ENCODE results near the gene MSI2. TPM values are rescaled to one million over a fixed set of nuclear protein-coding genes. Genes with fewer than 3 reads are reported as not detected.

Gene MSI2
- total RNA-seq, 2 experiments from 2014 or later, result 131 to 164 TPM

DNA sequence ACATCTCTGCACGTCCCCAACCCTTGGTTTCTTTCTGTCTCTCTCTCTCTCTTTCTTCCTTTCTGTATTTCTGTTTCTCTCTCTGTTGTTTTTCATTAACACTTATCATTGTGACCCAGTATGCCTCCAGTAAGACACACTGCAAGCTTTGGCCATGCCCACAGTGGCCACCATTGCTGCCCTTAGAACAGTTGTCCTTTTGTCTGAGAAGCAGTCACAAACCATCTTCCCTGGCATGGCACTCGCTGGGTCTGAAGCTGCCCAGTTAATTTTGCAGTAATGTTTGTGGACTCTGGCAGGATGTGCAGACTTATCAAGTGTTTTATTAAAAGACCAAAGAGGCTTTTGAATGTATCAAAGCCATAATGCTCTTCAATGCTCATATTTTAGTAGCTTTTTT, 146.9 kb downstream of the MSI2 start:
- Histone ChIP-seq H3K4me2 (ENCODE audit: low read length) (no peak overlapping the region), H3K79me2 (ENCODE audit: insufficient read depth, low read depth, low read length) (no peaks in the 10 kb centered on the region; the same call in 1 of the 2 replicates), H3K4me3 (ENCODE audit: low read depth, low read length, poor library complexity, severe bottlenecking) (no peak overlapping the region), H3K4me1 (ENCODE audit: insufficient read depth, low read length, poor library complexity, severe bottlenecking) (peaks cover 66% of the 10 kb centered on the region), H3K27ac (ENCODE audit: low read depth, low read length, poor library complexity, severe bottlenecking) (peak overlapping the region; percentile 2), H3K36me3 (ENCODE audit: insufficient read depth, low read length) (peaks cover 30% of the 10 kb centered on the region), H3K9me3 (ENCODE audit: low read length) (no peaks in the 10 kb centered on the region), H4K20me1 (ENCODE audit: insufficient read depth, low read length) (no peaks in the 10 kb centered on the region), H3K9me2 (ENCODE audit: insufficient read depth, low read length) (no peaks in the 10 kb centered on the region), H2AFZ (ENCODE audit: low read length) (no peak overlapping the region)
- DNase-seq (ENCODE audit: low spot score), result no peak
- ChIA-PET CTCF (ENCODE audit: unreplicated experiment) (no interaction called here), POLR2A (interaction anchor here (0.6 kb wide), 1 partner anchor 1307 kb away, joined by 3 read pairs; no protein-coding TSS in a partner anchor)
- intact Hi-C loops (cut with micrococcal nuclease; ENCODE audit: unreplicated experiment), result loop anchor here (5.0 kb wide), 4 partner anchors 46 to 271 kb away; partner anchors contain the start of gene MSI2
- no peak for TF ChIP-seq EZH2phosphoT487 (IDR thresholded peaks at IDR 0.05; ENCODE audit: borderline replicate concordance, low read depth, low read length)
- TF ChIP-seq, protein P1, sequence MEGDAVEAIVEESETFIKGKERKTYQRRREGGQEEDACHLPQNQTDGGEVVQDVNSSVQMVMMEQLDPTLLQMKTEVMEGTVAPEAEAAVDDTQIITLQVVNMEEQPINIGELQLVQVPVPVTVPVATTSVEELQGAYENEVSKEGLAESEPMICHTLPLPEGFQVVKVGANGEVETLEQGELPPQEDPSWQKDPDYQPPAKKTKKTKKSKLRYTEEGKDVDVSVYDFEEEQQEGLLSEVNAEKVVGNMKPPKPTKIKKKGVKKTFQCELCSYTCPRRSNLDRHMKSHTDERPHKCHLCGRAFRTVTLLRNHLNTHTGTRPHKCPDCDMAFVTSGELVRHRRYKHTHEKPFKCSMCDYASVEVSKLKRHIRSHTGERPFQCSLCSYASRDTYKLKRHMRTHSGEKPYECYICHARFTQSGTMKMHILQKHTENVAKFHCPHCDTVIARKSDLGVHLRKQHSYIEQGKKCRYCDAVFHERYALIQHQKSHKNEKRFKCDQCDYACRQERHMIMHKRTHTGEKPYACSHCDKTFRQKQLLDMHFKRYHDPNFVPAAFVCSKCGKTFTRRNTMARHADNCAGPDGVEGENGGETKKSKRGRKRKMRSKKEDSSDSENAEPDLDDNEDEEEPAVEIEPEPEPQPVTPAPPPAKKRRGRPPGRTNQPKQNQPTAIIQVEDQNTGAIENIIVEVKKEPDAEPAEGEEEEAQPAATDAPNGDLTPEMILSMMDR (conservative IDR thresholded peaks at IDR 0.05; ENCODE audit: low read length), result no peak
- BruUV-seq (replicated peaks), result no TSS peak

DNA sequence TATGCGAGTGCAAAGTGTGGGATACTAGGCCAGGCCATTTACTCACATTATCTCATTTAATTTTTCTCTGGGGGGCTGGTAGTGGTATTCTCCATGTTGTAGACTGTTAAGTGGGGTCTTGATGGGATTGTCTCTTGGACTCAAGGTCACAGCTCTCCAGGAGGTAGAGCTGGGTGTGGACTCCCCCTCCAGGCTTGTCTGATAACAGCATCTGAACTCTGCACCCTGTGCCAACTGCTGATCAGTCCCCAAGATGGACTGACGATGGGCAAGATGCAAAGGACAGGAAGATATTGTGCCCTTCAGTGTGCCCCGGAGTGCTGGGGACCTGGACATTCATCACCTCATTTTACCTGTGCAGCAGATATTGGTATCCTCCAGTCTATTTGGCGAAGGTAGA, 147.8 kb downstream of the MSI2 start:
- ChIA-PET CTCF (ENCODE audit: unreplicated experiment) (interaction anchor here (1.6 kb wide), 1 partner anchor 160 kb away, joined by 3 read pairs; no protein-coding TSS in a partner anchor), POLR2A (no interaction called here)
- H3K4me3 ChIP-seq (ENCODE audit: low read depth, low read length, poor library complexity, severe bottlenecking), result no peak overlapping the region
- peaks cover 4% of the 10 kb centered on the region; the same call in 1 of the 2 replicates for H3K79me2 ChIP-seq (ENCODE audit: insufficient read depth, low read depth, low read length)
- H2AFZ ChIP-seq (ENCODE audit: low read length), result no peak overlapping the region
- peaks cover 72% of the 10 kb centered on the region for H3K4me1 ChIP-seq (ENCODE audit: insufficient read depth, low read length, poor library complexity, severe bottlenecking)
- intact Hi-C loops (cut with micrococcal nuclease; ENCODE audit: unreplicated experiment), result loop anchor here (1.0 to 5.0 kb wide), 5 partner anchors 47 to 272 kb away; partner anchors contain the start of gene MSI2
- peak; percentile 56 for DNase-seq (ENCODE audit: low spot score)
- H3K9me2 ChIP-seq (ENCODE audit: insufficient read depth, low read length), result no peaks in the 10 kb centered on the region
- H3K36me3 ChIP-seq (ENCODE audit: insufficient read depth, low read length), result peaks cover 30% of the 10 kb centered on the region
- H4K20me1 ChIP-seq (ENCODE audit: insufficient read depth, low read length), result no peaks in the 10 kb centered on the region
- no peaks in the 10 kb centered on the region for H3K9me3 ChIP-seq (ENCODE audit: low read length)
- TF ChIP-seq, protein P1 (conservative IDR thresholded peaks at IDR 0.05; ENCODE audit: low read length), result peak; percentile 78
- TF ChIP-seq EZH2phosphoT487 (IDR thresholded peaks at IDR 0.05; ENCODE audit: borderline replicate concordance, low read depth, low read length), result no peak
- BruUV-seq (replicated peaks), result no TSS peak
- H3K27ac ChIP-seq (ENCODE audit: low read depth, low read length, poor library complexity, severe bottlenecking), result no peak overlapping the region
- no peak overlapping the region for H3K4me2 ChIP-seq (ENCODE audit: low read length)

DNA sequence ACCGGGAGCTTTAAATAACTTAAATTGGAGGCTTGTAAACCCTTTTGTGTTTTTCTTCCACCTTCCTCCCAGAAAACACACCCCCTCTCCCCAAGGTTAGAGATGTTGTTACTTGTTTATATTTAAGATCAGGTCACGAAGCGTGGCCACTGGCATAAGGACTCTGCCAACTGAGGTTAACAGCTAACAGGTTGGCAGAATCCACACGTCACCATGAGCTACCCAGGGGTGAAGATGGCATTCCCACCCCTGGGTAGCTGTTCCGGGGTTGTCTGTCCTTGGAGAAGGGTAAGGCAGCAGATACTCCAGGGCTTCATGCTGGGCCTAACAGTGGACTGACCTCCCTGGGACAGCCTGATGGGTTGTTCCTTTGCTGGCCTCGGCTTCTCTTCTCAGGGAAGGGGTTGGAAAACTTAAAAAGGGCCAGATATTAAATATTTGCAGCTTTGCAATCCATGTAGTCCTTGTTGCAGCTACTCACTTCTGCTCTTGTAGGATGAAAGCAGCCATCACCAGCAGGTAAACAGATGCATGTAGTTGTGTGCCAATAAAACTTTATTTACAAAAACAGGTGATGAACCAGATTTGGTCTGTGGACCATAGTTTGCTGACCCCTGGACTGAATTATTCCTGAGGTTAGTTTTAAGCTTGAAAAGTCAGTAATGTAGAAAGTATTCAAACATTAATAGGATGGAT, 148.6 kb downstream of the MSI2 start:
- H3K9me2 ChIP-seq (ENCODE audit: insufficient read depth, low read length), result no peaks in the 10 kb centered on the region
- no peak overlapping the region for H2AFZ ChIP-seq (ENCODE audit: low read length)
- peaks cover 64% of the 10 kb centered on the region for H3K4me1 ChIP-seq (ENCODE audit: insufficient read depth, low read length, poor library complexity, severe bottlenecking)
- DNase-seq (ENCODE audit: low spot score), result no peak
- no peak overlapping the region for H3K4me3 ChIP-seq (ENCODE audit: low read depth, low read length, poor library complexity, severe bottlenecking)
- ChIA-PET CTCF (ENCODE audit: unreplicated experiment) (interaction anchor here (1.6 kb wide), 1 partner anchor 161 kb away, joined by 3 read pairs; no protein-coding TSS in a partner anchor), POLR2A (interaction anchor here (0.9 kb wide), 1 partner anchor 9 kb away, joined by 4 read pairs; no protein-coding TSS in a partner anchor)
- H4K20me1 ChIP-seq (ENCODE audit: insufficient read depth, low read length), result no peaks in the 10 kb centered on the region
- H3K27ac ChIP-seq (ENCODE audit: low read depth, low read length, poor library complexity, severe bottlenecking), result no peak overlapping the region
- no peaks in the 10 kb centered on the region for H3K9me3 ChIP-seq (ENCODE audit: low read length)
- peaks cover 4% of the 10 kb centered on the region; the same call in 1 of the 2 replicates for H3K79me2 ChIP-seq (ENCODE audit: insufficient read depth, low read depth, low read length)
- H3K36me3 ChIP-seq (ENCODE audit: insufficient read depth, low read length), result peaks cover 34% of the 10 kb centered on the region
- BruUV-seq (replicated peaks), result no TSS peak
- TF ChIP-seq, protein P1 (conservative IDR thresholded peaks at IDR 0.05; ENCODE audit: low read length), result no peak
- TF ChIP-seq EZH2phosphoT487 (IDR thresholded peaks at IDR 0.05; ENCODE audit: borderline replicate concordance, low read depth, low read length), result no peak
- intact Hi-C loops (cut with micrococcal nuclease; ENCODE audit: unreplicated experiment), result loop anchor here (1.0 to 5.0 kb wide), 5 partner anchors 48 to 273 kb away; partner anchors contain the start of gene MSI2
- no peak overlapping the region for H3K4me2 ChIP-seq (ENCODE audit: low read length)
